Astrocyte of the spinal cord (primary cell): ENCODE measurements around the gene ELANE.
"Not testable (repeated sequence)": the region's sequence is repeated elsewhere in the genome, so short reads cannot be mapped to it uniquely, and the experiment has no call there.

Experiments
- DNase-seq: peaks from one replicate; pipeline ENCODE4 v3.0.0; 2011; ENCODE audit warnings: low read depth, low spot score
- H3K4me3 ChIP-seq: 2 replicates; pipeline ENCODE4 v1.5.1; 2011; ENCODE audit warnings: low read depth, mild to moderate bottlenecking, low read length, moderate library complexity
- CTCF ChIP-seq: IDR thresholded peaks from 2 replicates; pipeline ENCODE4 v1.5.1; 2012; ENCODE audit warnings: low read depth, mild to moderate bottlenecking, low read length, inconsistent platforms
- in situ Hi-C: cut with HindIII; loops from 2 replicates; pipeline ENCODE4 v1.10.0; 2017; ENCODE audit warnings: low sequenced_read_pairs

ELANE gene

GRCh38 chr19:814152-815078 is 37.7 kb upstream of the ELANE start:
- TF ChIP-seq CTCF = no peak
- in situ Hi-C loops = no loop called here
- no peak overlapping the region for H3K4me3 ChIP-seq

GRCh38 chr19:815079-815774 is 36.9 kb upstream of the ELANE start:
- in situ Hi-C loops = no loop called here
- no peak overlapping the region for H3K4me3 ChIP-seq
- no peak for TF ChIP-seq CTCF
- no peak for DNase-seq

More at GRCh38 chr19:814152-815078, 37.7 kb upstream of the ELANE start:
- DNase-seq = no peak

- no peak for TF ChIP-seq CTCF
- in situ Hi-C loops = no loop called here
- no peak overlapping the region for H3K4me3 ChIP-seq
These were observed 36.2 kb upstream of the ELANE start for GRCh38 chr19:815775-816499.

GRCh38 chr19:816500-816857 is 35.6 kb upstream of the ELANE start:
- TF ChIP-seq CTCF = no peak
- H3K4me3 ChIP-seq = no peak overlapping the region
- DNase-seq = no peak
- in situ Hi-C loops = no loop called here

More at GRCh38 chr19:815775-816499, 36.2 kb upstream of the ELANE start:
- DNase-seq = no peak

GRCh38 chr19:820212-820611 is 31.9 kb upstream of the ELANE start:
- H3K4me3 ChIP-seq, in situ Hi-C loops, DNase-seq: not testable (repeated sequence)

GRCh38 chr19:821231-821824 is 30.8 kb upstream of the ELANE start:
- TF ChIP-seq CTCF = no peak
- no peak for DNase-seq
- H3K4me3 ChIP-seq = peak overlapping the region; percentile 17
- in situ Hi-C loops = no loop called here
